ENCODE results near the gene SPIN2A. TPM values are rescaled to one million over a fixed set of nuclear protein-coding genes. Genes with fewer than 3 reads are reported as not detected.
"Not testable (repeated sequence)": the region's sequence is repeated elsewhere in the genome, so short reads cannot be mapped to it uniquely, and the experiment has no call there.

SPIN2A gene
- total RNA-seq, 1 experiment from 2014 or later = not detected

DNA sequence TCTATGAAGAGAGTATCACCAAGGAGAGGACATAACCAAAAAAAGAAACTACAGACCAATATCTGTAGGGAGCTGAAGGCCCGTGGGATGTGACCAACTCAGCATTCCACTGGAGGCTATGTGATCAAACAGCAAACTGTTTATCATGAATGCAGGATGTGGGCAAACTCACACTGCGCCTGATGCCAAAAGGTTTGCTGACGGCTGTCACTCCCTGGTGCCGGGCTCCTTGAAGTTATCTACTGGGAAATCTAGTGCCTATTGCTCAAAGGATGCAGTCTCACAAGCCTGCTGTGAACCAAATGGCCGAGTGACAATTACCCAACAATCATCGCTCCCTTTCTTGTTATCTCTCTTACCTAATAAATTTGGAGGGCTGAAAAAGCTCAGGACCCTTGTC lies 34.3 kb downstream of the SPIN2A start:
- DNase-seq (ENCODE audit: low read depth) = not testable (repeated sequence)

Other genes starting within 250 kb of the SPIN2A start
- 3.1 and 3.2 TPM in 2 replicates for gene SPIN3, start 141.9 kb downstream of the SPIN2A start, total RNA-seq (2014; rRNA removed; shearing (Covaris generic))
- gene SPIN2B, start 15.8 kb downstream of the SPIN2A start, total RNA-seq (2014; rRNA removed; shearing (Covaris generic)) = 2.7 and 5.2 TPM in 2 replicates
- not detected in 2 replicates for gene FAAH2, start 149.3 kb upstream of the SPIN2A start, total RNA-seq (2014; rRNA removed; shearing (Covaris generic))

Data from Daoy (cell line).